ENCODE measurements around the gene ALAS2.
"Not testable (repeated sequence)": the region's sequence is repeated elsewhere in the genome, so short reads cannot be mapped to it uniquely, and the experiment has no call there.

Gene ALAS2

DNA sequence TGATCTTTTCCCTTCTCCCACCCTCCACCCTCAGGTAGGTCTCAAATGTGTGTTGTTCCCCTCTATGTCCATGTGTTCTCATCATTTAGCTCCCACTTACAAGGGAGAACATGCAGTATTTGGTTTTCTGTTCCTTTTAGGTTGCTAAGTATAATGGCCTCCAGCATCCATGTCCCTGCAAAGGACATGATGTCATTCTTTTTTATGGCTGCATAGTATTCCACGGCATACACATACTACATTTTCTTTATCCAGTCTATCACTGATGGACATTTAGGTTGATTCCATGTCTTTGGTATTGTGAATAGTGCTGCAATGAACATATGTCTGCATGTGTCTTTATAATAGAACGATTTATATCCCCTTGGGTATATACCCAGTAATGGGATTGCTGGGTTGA, 47.5 kb downstream of the ALAS2 start:
- POLR2A ChIA-PET; H3K9me3 ChIP-seq (ENCODE audit: control insufficient read depth, insufficient read depth, low read depth, low read length); H3K4me3 ChIP-seq (ENCODE audit: low read depth, low read length); H3K27ac ChIP-seq (ENCODE audit: extremely low read depth, low read depth, low read length); CTCF ChIA-PET; H3K4me1 ChIP-seq (ENCODE audit: control insufficient read depth, insufficient read depth, low read length); H3K36me3 ChIP-seq (ENCODE audit: control insufficient read depth in 2 of 2, insufficient read depth in 1 of 2, low read length in 2 of 2): not testable (repeated sequence)
- TF ChIP-seq, protein P1, sequence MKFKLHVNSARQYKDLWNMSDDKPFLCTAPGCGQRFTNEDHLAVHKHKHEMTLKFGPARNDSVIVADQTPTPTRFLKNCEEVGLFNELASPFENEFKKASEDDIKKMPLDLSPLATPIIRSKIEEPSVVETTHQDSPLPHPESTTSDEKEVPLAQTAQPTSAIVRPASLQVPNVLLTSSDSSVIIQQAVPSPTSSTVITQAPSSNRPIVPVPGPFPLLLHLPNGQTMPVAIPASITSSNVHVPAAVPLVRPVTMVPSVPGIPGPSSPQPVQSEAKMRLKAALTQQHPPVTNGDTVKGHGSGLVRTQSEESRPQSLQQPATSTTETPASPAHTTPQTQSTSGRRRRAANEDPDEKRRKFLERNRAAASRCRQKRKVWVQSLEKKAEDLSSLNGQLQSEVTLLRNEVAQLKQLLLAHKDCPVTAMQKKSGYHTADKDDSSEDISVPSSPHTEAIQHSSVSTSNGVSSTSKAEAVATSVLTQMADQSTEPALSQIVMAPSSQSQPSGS (tag by site-specific recombination; IDR thresholded peaks at IDR 0.05; ENCODE audit: low read depth): peak; percentile 41; the same call in 1 of the 2 replicates
- peak; percentile 72 for TF ChIP-seq ZNF146 (tag by site-specific recombination; IDR thresholded peaks at IDR 0.05)

DNA sequence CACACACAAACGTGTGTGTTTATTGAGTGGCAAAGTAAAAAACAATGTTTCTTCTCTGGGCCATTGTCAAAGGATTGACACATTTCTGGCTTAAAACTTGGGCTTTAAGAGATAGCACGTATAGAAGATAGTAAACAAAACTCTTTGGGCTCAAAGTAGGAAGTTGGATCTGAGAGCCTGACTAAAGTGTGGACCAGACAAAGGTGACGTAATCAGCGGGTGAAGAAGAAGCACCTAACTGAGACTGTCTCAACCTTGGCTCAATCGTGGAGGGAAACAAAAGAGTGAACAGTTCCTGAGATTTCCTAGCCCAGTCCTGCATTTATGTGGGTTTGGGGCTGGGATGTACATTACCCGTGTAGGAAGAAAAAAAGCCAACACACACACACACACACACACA, 50.4 kb downstream of the ALAS2 start:
- Histone ChIP-seq H3K9me3 (ENCODE audit: control insufficient read depth, insufficient read depth, low read depth, low read length) (no peaks in the 10 kb centered on the region), H3K4me3 (ENCODE audit: low read depth, low read length) (no peak overlapping the region), H3K36me3 (ENCODE audit: control insufficient read depth in 2 of 2, insufficient read depth in 1 of 2, low read length in 2 of 2) (no peaks in the 10 kb centered on the region), H3K27ac (ENCODE audit: extremely low read depth, low read depth, low read length) (no peak overlapping the region), H3K4me1 (ENCODE audit: control insufficient read depth, insufficient read depth, low read length) (no peaks in the 10 kb centered on the region)
- TF ChIP-seq ZNF677 (tag by site-specific recombination; IDR thresholded peaks at IDR 0.05) (no peak), TRIM28 (IDR thresholded peaks at IDR 0.05; ENCODE audit: borderline replicate concordance, low read length) (no peak)
- ChIA-PET POLR2A (no interaction called here), CTCF (no interaction called here)

GRCh38 chrX:54979432-54979831, 51.3 kb downstream of the ALAS2 start:
- TF ChIP-seq GLIS2 (tag by site-specific recombination; IDR thresholded peaks at IDR 0.05): no peak
- TF ChIP-seq ZNF777 (tag by site-specific recombination; IDR thresholded peaks at IDR 0.05; ENCODE audit: borderline replicate concordance): no peak
- TF ChIP-seq, protein P2, sequence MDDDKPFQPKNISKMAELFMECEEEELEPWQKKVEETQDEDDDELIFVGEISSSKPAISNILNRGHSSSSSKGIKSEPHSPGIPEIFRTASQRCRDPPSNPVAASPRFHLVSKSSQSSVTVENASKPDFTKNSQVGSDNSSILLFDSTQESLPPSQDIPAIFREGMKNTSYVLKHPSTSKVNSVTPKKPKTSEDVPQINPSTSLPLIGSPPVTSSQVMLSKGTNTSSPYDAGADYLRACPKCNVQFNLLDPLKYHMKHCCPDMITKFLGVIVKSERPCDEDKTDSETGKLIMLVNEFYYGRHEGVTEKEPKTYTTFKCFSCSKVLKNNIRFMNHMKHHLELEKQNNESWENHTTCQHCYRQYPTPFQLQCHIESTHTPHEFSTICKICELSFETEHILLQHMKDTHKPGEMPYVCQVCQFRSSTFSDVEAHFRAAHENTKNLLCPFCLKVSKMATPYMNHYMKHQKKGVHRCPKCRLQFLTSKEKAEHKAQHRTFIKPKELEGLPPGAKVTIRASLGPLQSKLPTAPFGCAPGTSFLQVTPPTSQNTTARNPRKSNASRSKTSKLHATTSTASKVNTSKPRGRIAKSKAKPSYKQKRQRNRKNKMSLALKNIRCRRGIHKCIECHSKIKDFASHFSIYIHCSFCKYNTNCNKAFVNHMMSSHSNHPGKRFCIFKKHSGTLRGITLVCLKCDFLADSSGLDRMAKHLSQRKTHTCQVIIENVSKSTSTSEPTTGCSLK (tag by site-specific recombination; IDR thresholded peaks at IDR 0.05): no peak
- no peak for TF ChIP-seq BCL11B (tag by site-specific recombination; IDR thresholded peaks at IDR 0.05; ENCODE audit: low read depth)
- no peak for TF ChIP-seq ZNF274 (IDR thresholded peaks at IDR 0.05; ENCODE audit: low read length)
- no peak for TF ChIP-seq ZNF274 (tag by site-specific recombination; IDR thresholded peaks at IDR 0.05; ENCODE audit: borderline replicate concordance)
- no peak for TF ChIP-seq ZNF645 (tag by site-specific recombination; IDR thresholded peaks at IDR 0.05)
- TF ChIP-seq, protein P3, sequence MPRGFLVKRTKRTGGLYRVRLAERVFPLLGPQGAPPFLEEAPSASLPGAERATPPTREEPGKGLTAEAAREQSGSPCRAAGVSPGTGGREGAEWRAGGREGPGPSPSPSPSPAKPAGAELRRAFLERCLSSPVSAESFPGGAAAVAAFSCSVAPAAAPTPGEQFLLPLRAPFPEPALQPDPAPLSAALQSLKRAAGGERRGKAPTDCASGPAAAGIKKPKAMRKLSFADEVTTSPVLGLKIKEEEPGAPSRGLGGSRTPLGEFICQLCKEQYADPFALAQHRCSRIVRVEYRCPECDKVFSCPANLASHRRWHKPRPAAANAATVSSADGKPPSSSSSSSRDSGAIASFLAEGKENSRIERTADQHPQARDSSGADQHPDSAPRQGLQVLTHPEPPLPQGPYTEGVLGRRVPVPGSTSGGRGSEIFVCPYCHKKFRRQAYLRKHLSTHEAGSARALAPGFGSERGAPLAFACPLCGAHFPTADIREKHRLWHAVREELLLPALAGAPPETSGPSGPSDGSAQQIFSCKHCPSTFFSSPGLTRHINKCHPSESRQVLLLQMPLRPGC (tag by site-specific recombination; IDR thresholded peaks at IDR 0.05): no peak
- TF ChIP-seq ZSCAN5A (tag by site-specific recombination; IDR thresholded peaks at IDR 0.05): no peak
- TF ChIP-seq ZNF621 (tag by site-specific recombination; IDR thresholded peaks at IDR 0.05): no peak
- TF ChIP-seq ZNF654 (tag by site-specific recombination; IDR thresholded peaks at IDR 0.05; ENCODE audit: low read depth): no peak
- TF ChIP-seq ZNF843 (tag by site-specific recombination; IDR thresholded peaks at IDR 0.05): no peak
- TF ChIP-seq ZBTB7A (tag by site-specific recombination; IDR thresholded peaks at IDR 0.05; ENCODE audit: low read depth): no peak
- Histone ChIP-seq H3K9me3 (ENCODE audit: control insufficient read depth, insufficient read depth, low read depth, low read length) (no peaks in the 10 kb centered on the region), H3K4me1 (ENCODE audit: control insufficient read depth, insufficient read depth, low read length) (no peaks in the 10 kb centered on the region), H3K36me3 (ENCODE audit: control insufficient read depth in 2 of 2, insufficient read depth in 1 of 2, low read length in 2 of 2) (no peaks in the 10 kb centered on the region), H3K27ac (ENCODE audit: extremely low read depth, low read depth, low read length) (no peak overlapping the region), H3K4me3 (ENCODE audit: low read depth, low read length) (no peak overlapping the region)
- ChIA-PET POLR2A (interaction anchor here (1.1 kb wide), 1 partner anchor 20 kb away, joined by 4 read pairs; the partner anchor contains the start of gene APEX2), CTCF (interaction anchor here (0.6 kb wide), 1 partner anchor 16 kb away, joined by 3 read pairs; no protein-coding TSS in a partner anchor)
